ENCODE measurements around the gene SCN10A. TPM values are rescaled to one million over a fixed set of nuclear protein-coding genes. Genes with fewer than 3 reads are reported as not detected.

Gene SCN10A
- total RNA-seq, 4 donors from 2014 or later = not detected

- H3K27me3 ChIP-seq = no peaks in the 10 kb centered on the region
- intact Hi-C loops (cut with DNase I; ENCODE audit: low total_unique reads) = no loop called here
- no peak overlapping the region for H3K4me3 ChIP-seq
- H3K36me3 ChIP-seq = no peaks in the 10 kb centered on the region
- WGBS, 2 donors (ENCODE audit: low coverage in 1 of 2) = 54% methylated on average over 2 of the region's 2 CpGs; no CpG with 5 or more reads in 1 of the 2 donors
- no peaks in the 10 kb centered on the region for H3K4me1 ChIP-seq
- in situ Hi-C loops (cut with MboI; ENCODE audit: low pct_ligation_motif_present in 1 of 4, low pct_unique_long_range_greater_than_20kb in 1 of 4, low sequenced_read_pairs in 3 of 4) = no loop called here
- TF ChIP-seq POLR2A (IDR thresholded peaks at IDR 0.05) (no peak), CTCF (IDR thresholded peaks at IDR 0.05) (no peak), POLR2AphosphoS5 (IDR thresholded peaks at IDR 0.05) (no peak), EP300 (IDR thresholded peaks at IDR 0.05; ENCODE audit: low read depth) (no peak)
- no peak overlapping the region for H3K27ac ChIP-seq
- H3K9me3 ChIP-seq = no peaks in the 10 kb centered on the region
- no peak for DNase-seq
Measured at GRCh38 chr3:38687321-38687720, 128.7 kb downstream of the SCN10A start.

- in situ Hi-C loops (cut with MboI; ENCODE audit: low pct_ligation_motif_present in 1 of 4, low pct_unique_long_range_greater_than_20kb in 1 of 4, low sequenced_read_pairs in 3 of 4) = no loop called here
- Histone ChIP-seq H3K4me3 (no peak overlapping the region), H3K36me3 (no peaks in the 10 kb centered on the region), H3K27me3 (no peaks in the 10 kb centered on the region), H3K4me1 (no peaks in the 10 kb centered on the region), H3K9me3 (no peaks in the 10 kb centered on the region), H3K27ac (no peak overlapping the region)
- WGBS, 2 donors (ENCODE audit: low coverage in 1 of 2) = 42 to 70% methylated on average over 2 to 5 of the region's 5 CpGs
- intact Hi-C loops (cut with DNase I; ENCODE audit: low total_unique reads) = no loop called here
- DNase-seq = no peak
- TF ChIP-seq CTCF (IDR thresholded peaks at IDR 0.05) = no peak
- no peak for TF ChIP-seq EP300 (IDR thresholded peaks at IDR 0.05; ENCODE audit: low read depth)
- TF ChIP-seq POLR2A (IDR thresholded peaks at IDR 0.05) = no peak
Measured at GRCh38 chr3:38684546-38684945, 131.5 kb downstream of the SCN10A start.

GRCh38 chr3:38669668-38670067 lies 146.3 kb downstream of the SCN10A start:
- Histone ChIP-seq H3K4me1 (no peaks in the 10 kb centered on the region), H3K27me3 (peaks cover 10% of the 10 kb centered on the region), H3K36me3 (no peaks in the 10 kb centered on the region), H3K9me3 (no peaks in the 10 kb centered on the region), H3K4me3 (no peak overlapping the region), H3K27ac (no peak overlapping the region)
- no peak for TF ChIP-seq POLR2A (IDR thresholded peaks at IDR 0.05)
- no peak for TF ChIP-seq CTCF (IDR thresholded peaks at IDR 0.05)
- no peak for TF ChIP-seq EP300 (IDR thresholded peaks at IDR 0.05; ENCODE audit: low read depth)
- TF ChIP-seq POLR2AphosphoS5 (IDR thresholded peaks at IDR 0.05) = no peak
- in situ Hi-C loops (cut with MboI; ENCODE audit: low pct_ligation_motif_present in 1 of 4, low pct_unique_long_range_greater_than_20kb in 1 of 4, low sequenced_read_pairs in 3 of 4) (no loop called here), intact Hi-C loops (cut with DNase I; ENCODE audit: low total_unique reads) (no loop called here)
- 25 to 37% methylated on average over 1 to 4 of the region's 4 CpGs for whole genome bisulfite sequencing, 2 donors (ENCODE audit: low coverage in 1 of 2)
- DNase-seq = no peak

GRCh38 chr3:38662544-38662943 lies 153.5 kb downstream of the SCN10A start:
- intact Hi-C loops (cut with DNase I; ENCODE audit: low total_unique reads) = no loop called here

More at GRCh38 chr3:38662544-38662943, 153.5 kb downstream of the SCN10A start:
- WGBS, 2 donors (ENCODE audit: low coverage in 1 of 2) = 53 to 63% methylated on average over 2 to 4 of the region's 4 CpGs
- no peak overlapping the region for H3K27ac ChIP-seq
- H3K36me3 ChIP-seq = no peaks in the 10 kb centered on the region
- no peak overlapping the region for H3K4me3 ChIP-seq
- peaks cover 31% of the 10 kb centered on the region for H3K27me3 ChIP-seq
- in situ Hi-C loops (cut with MboI; ENCODE audit: low pct_ligation_motif_present in 1 of 4, low pct_unique_long_range_greater_than_20kb in 1 of 4, low sequenced_read_pairs in 3 of 4) = no loop called here
- H3K9me3 ChIP-seq = peaks cover 5 to 16% of the 10 kb centered on the region in 2 donors
- H3K4me1 ChIP-seq = no peaks in the 10 kb centered on the region
- TF ChIP-seq POLR2A (IDR thresholded peaks at IDR 0.05) (no peak), CTCF (IDR thresholded peaks at IDR 0.05) (peak in 4 of 5 experiments; percentile 19 to 36 (median 30))
- no peak for DNase-seq

Data from transverse colon (tissue), 4 donors.